Adipocyte (in vitro differentiated cells): ENCODE results near the gene PTPRN2.

ENCODE experiments used
- DNase-seq: peaks from one replicate; pipeline ENCODE4 v3.0.0-alpha.2; 2015; ENCODE audit warnings: low read depth
- H3K27me3 ChIP-seq: replicated peaks from 2 replicates; pipeline ENCODE4 v1.7.0; 2013; ENCODE audit warnings: mild to moderate bottlenecking, low read length, moderate library complexity; ENCODE audit not compliant: control insufficient read depth, insufficient read depth
- H3K36me3 ChIP-seq: 2 replicates; pipeline ENCODE4 v1.7.0; 2013; ENCODE audit warnings: low read length, mild to moderate bottlenecking, moderate library complexity; ENCODE audit not compliant: control insufficient read depth, insufficient read depth, severe bottlenecking
- H3K4me1 ChIP-seq: 2 replicates; pipeline ENCODE4 v1.7.0; 2013; ENCODE audit warnings: mild to moderate bottlenecking, low read length, moderate library complexity; ENCODE audit not compliant: control insufficient read depth, insufficient read depth
- H3K4me3 ChIP-seq: 2 replicates; pipeline ENCODE4 v1.7.0; 2013; ENCODE audit warnings: mild to moderate bottlenecking, low read length, moderate library complexity
- H3K9ac ChIP-seq: 2 replicates; pipeline ENCODE4 v1.7.0; 2013; ENCODE audit warnings: mild to moderate bottlenecking, low read length, moderate library complexity
- H3K9me3 ChIP-seq: 2 replicates; pipeline ENCODE4 v1.7.0; 2013; ENCODE audit warnings: mild to moderate bottlenecking, low read length, moderate library complexity; ENCODE audit not compliant: control insufficient read depth

The PTPRN2 gene

DNA sequence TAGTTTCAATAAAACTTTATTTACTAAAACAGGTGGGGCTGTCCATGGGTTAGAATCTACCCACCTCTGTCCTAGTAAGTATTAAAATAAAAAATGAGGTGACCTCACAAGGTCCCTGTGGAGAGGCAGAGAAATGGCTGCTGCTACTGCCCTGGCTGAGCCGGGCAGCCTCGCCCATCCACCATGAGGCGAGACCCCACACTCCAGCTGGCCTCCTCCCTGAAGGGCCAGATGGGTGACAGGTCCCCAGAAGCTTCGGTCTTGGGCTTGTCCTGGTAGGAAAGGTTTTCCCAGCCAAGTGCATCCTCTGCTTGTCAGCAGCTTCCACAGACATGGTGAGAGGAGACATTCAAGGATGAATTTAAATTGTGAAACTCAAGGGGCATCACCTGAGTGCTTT lies 565.8 kb downstream of the PTPRN2 start:
- Histone ChIP-seq H3K4me3 (no peak overlapping the region), H3K9ac (no peak overlapping the region), H3K36me3 (no peaks in the 10 kb centered on the region), H3K9me3 (no peaks in the 10 kb centered on the region), H3K4me1 (no peaks in the 10 kb centered on the region), H3K27me3 (no peaks in the 10 kb centered on the region)
- no peak for DNase-seq

DNA sequence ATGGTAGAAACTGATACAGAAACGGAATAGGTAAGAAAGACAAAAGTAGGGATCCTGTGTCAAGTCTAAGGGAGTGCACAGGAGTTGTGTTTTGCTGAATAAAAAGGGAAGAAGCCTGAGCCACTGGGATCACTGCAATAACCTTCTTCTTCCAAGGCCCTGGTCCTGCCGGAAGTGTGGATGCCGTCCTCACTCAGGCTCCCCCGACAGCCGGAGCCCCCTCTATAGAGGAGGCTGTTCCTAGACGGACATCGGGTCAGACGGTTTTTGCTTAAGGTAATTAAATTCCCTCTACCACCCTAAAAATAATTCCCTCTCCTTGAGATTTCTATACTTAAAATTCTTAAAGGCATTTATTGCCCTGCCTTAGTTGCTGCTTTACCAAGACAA lies 566.9 kb downstream of the PTPRN2 start:
- Histone ChIP-seq H3K9ac (no peak overlapping the region), H3K36me3 (no peaks in the 10 kb centered on the region), H3K27me3 (no peaks in the 10 kb centered on the region), H3K4me1 (no peaks in the 10 kb centered on the region), H3K4me3 (no peak overlapping the region), H3K9me3 (no peaks in the 10 kb centered on the region)
- no peak for DNase-seq

DNA sequence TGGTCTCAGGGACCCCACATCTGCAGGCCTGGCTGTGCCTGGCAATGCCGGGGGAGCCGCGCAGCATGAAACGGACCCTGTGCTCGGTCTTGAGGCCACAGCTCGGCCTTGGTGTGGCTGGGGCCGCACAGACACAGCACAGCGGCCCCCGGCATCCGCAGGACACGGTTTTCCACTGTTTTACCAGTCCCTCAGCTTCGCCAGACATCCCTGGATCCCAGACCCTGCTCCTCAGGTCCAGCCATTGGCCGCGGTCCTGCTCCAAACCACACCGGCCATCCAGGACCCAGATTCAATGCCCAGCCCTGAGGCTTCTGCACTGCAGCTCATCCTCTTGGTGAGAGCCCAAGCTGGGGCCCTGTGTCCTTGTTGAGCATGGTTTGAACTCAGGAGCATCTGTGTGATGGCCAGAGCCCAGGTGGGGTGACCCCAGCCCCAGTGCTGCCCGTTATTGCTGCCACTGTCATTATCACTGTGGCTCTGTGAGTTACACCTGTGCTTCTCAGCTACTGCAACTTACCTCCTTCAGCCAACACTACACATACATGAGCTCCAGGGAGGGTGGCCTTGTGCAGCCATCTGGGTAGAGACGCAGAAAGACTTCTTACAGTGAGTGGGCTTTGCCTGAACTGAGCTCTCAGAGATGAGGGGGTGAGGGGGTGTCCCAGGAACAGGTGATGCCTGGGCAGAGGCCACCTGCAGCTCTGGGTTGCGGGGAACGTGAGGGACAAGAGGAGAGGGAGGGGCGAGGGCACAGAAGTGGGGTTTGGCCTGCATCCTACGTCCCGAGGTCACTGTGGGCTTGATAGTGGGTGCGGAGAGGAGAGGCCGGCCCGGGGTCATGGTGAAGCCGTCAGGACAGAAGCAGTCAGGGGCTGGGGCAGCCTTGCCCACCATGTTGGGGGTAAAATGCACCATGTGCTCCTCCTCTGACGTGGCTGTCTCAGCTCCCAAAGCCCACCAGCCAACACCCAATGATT lies 567.6 kb downstream of the PTPRN2 start:
- no peaks in the 10 kb centered on the region for H3K9me3 ChIP-seq
- no peak overlapping the region for H3K4me3 ChIP-seq
- no peak overlapping the region for H3K9ac ChIP-seq
- no peaks in the 10 kb centered on the region for H3K27me3 ChIP-seq
- H3K36me3 ChIP-seq, result no peaks in the 10 kb centered on the region
- no peaks in the 10 kb centered on the region for H3K4me1 ChIP-seq
- no peak for DNase-seq

DNA sequence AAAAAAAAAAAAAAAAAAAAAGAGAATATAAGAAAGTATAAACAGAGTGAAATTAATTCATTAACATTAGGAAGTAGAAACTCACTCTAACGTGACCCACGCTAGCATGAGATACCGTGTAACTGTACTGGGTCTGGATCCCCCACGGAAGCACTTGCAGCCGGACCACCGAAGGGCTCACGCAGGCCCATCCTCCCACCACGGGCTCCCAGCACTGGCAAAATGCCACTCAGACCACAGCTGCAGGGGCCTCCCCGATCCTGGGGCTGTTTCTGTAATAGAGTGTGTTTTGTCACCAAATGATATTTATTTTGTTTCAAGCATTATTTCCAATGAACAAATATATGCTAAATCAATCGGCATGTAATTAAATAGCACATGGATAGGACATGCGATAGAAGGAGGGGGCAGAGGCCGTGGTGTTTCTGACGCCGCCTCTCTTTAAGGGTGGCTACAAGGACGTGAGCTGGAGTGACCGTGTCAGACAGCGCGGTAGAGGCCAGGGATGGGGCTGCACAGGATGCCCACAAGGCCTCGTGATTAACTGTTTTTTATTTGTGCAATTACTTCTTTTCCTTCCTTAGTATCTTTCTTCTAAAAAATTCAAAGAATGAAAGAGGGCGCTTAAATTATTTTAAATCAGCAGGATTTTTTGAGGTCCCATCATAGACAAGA lies 568.5 kb downstream of the PTPRN2 start:
- H3K4me3 ChIP-seq, result no peak overlapping the region
- H3K27me3 ChIP-seq, result no peaks in the 10 kb centered on the region
- H3K9me3 ChIP-seq, result no peaks in the 10 kb centered on the region
- no peaks in the 10 kb centered on the region for H3K36me3 ChIP-seq
- no peak for DNase-seq
- no peak overlapping the region for H3K9ac ChIP-seq
- H3K4me1 ChIP-seq, result no peaks in the 10 kb centered on the region

DNA sequence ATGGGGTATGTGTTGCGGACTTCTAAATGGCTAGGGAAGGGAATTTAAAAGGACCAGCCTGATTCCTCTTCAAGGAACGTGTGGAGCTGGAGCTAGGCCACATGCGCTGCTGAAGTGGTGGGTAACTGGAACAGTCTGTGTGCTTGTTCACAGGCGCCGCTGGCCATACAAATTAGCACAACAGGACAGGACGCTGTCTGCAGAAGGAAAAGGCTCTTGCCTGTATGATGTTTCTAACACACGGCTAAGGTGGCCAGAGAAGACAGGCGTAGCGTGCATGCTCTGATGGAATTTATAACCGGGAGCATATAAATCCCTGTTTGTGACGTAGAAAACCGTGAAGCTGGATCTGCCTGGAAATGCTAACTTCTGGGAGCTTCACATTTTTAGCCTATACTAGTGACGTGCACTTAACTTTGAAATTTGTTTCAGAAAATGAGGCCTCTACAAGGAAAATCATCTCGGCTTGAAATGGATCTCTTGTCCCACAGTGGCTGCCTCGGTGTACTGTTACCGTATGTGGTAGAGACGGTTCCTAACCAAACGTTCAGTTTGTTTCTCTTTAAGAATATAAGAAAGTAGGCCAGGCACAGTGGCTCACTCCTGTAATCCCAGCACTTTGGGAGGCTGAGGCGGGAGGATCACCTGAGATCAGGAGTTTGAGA lies 569.4 kb downstream of the PTPRN2 start:
- H3K9ac ChIP-seq, result no peak overlapping the region
- DNase-seq, result no peak
- H3K4me1 ChIP-seq, result no peaks in the 10 kb centered on the region
- H3K9me3 ChIP-seq, result no peaks in the 10 kb centered on the region
- H3K27me3 ChIP-seq, result no peaks in the 10 kb centered on the region
- no peaks in the 10 kb centered on the region for H3K36me3 ChIP-seq
- H3K4me3 ChIP-seq, result no peak overlapping the region

DNA sequence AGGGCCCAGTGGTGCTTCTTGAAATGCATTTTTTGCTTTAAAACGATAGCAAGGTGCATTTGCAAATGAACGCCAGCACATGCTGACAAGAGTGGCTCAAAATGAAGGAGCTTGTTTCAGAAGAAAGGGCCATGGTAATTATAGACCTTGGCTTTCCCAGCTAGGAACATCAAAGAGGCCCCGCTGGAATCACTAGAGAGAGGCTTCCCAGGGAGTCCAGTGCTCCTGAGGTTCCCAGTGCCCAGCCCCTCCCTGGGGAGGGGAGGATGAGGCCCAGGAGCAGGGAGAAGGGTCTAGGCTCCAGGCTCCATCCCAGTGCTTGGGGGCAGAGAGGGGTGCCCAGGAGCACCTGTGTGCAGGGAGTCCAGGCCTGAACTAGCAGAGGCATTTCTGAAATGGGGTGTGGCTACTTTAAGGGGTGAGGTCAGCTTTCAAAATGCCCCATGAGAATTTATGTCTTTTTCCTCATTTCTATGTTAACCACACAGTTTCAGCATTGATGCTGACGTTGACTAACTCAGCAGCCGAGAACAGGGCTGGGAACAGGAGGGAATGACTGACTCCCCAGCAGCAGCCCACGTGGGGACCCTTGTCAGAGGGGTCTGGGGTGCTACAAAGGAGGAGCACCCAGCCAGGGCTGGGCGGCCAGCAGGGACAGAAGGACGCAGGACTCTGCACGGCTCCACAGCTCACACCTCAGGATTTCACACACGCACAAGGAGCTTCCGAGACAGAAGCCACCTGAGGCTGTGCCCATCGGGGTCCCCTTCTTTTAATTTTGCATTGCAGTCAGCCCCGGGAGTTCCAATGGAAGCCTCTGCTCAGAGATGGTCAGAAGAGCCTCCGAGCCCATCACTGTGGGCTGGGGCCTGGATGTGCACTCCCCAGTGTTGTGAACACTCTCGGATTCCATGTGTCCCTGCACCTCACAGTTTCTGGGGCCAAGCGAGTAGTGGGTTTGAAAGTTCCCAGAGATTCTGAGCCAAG lies 570.2 kb downstream of the PTPRN2 start:
- DNase-seq, result no peak
- H3K4me1 ChIP-seq, result no peaks in the 10 kb centered on the region
- no peaks in the 10 kb centered on the region for H3K36me3 ChIP-seq
- no peaks in the 10 kb centered on the region for H3K9me3 ChIP-seq
- no peaks in the 10 kb centered on the region for H3K27me3 ChIP-seq
- H3K4me3 ChIP-seq, result no peak overlapping the region
- no peak overlapping the region for H3K9ac ChIP-seq

DNA sequence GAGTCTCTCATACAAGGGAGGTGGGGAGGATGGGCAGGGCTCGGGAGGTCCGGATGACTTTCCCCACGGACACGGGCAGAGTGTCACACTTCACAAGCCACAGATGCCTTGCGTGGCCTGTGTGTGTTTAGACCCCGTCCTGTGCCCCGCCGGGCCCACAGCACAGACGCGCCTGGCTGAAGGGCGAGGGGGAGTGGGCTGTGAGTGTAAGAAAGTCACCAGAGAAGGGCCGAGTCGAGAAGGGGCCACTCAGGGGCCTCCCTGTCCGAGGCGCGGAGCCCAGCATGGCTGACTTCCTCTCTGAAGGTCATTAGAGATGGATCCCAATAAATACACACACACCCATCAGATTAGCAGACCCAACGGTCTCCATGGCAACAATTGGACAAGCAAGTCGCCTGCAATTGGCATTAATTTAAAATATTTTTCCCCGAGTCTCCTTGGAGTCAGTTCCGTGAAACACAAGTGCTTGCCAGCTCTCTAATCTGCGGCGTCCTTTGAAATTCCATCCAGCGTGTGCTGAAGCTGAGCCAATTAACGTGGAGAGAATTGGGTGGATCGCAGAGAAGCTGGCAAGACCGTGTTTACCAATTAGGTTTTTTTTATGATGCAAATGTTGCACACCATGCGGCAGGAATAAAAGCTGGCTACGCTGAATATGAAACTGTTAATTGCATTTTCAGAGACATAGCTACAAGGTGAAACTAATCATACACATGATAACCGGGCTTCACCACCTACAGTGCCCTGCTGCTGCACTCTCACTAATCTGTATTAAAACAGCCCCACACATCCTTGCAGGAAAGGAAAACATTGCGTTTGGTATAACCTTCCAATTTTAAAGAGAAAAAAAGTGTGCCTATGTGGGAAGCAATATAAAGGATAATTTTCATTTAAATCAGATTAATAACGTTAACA lies 571.2 kb downstream of the PTPRN2 start:
- Histone ChIP-seq H3K9ac (no peak overlapping the region), H3K27me3 (no peaks in the 10 kb centered on the region), H3K4me3 (no peak overlapping the region), H3K9me3 (no peaks in the 10 kb centered on the region), H3K4me1 (no peaks in the 10 kb centered on the region), H3K36me3 (no peaks in the 10 kb centered on the region)
- no peak for DNase-seq

DNA sequence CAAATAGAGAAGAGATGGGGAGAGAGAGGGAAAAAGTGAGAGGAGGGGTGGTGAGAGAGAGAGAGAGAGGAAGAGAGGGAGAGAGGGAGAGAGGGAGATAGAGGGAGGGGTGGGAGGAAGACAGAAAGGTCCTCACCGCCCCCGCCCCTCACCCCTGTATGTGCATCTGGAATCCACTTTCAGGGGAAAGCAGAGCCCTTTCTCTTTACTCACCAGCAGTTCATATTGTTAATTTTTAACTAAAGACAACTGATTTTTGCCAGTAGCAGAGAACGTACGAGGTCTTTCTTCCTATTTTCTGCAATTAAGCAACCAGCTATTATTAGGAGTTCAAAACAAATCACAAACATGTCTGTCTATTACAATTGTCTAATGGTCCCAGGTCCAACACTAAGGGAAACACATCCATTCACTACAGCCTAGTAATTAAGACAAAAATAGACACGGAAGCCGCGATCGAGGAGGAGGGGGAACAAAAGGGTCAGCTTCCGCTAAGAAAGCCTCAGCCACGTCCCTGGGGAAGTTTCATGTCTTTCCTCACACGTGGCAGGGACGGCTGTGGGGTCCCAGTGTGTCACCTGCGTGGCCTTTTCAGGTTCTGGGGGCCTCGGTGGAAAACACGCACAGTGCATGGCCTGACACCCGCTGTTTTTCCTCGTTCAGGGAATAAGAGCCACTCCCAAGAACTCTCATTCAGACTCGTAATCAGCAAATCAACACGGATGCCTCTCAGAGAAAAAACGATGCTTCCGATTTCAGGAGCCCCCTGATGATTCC lies 572.0 kb downstream of the PTPRN2 start:
- Histone ChIP-seq H3K4me1 (no peaks in the 10 kb centered on the region), H3K9ac (no peak overlapping the region), H3K9me3 (no peaks in the 10 kb centered on the region), H3K4me3 (no peak overlapping the region), H3K27me3 (no peaks in the 10 kb centered on the region), H3K36me3 (no peaks in the 10 kb centered on the region)
- DNase-seq, result no peak

DNA sequence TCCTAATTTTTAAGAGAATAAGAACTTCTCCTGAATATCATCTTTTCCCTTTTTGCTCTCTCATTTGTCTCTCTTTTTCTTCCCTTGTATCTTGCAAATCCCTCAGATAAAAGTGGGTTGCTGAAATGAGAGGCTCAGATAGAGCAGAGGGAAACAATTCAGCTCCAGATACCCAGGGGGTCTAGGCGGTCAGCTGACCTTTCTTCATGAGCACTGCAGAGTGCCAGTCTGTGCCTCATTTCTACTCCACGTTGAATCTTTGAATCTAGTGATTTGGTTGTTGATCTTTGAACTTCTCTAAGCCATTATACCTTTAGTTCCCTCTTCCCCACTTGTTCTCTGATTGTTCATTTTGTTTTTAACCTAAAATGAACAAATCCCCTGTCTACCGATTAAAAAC lies 572.6 kb downstream of the PTPRN2 start:
- Histone ChIP-seq H3K9me3 (no peaks in the 10 kb centered on the region), H3K9ac (no peak overlapping the region), H3K4me1 (no peaks in the 10 kb centered on the region), H3K36me3 (no peaks in the 10 kb centered on the region), H3K27me3 (no peaks in the 10 kb centered on the region), H3K4me3 (no peak overlapping the region)
- no peak for DNase-seq
